Karpas-422 (cell line): ENCODE results near the gene TAOK1. TPM values are rescaled to one million over a fixed set of nuclear protein-coding genes. Genes with fewer than 3 reads are reported as not detected.
A peak's percentile ranks its signal among the peaks of the same experiment; 100 is the strongest.

Experiments used
- DNase-seq: peaks from one replicate; pipeline ENCODE4 v3.0.0-alpha.2; 2015
- H2AFZ ChIP-seq: fragments of 200-600 bp; sonication (generic); 2 replicates; pipeline ENCODE4 v1.6.1; 2014; ENCODE audit warnings: antibody characterized with exemption, low read length, mixed read lengths
- H3K27ac ChIP-seq: fragments of 200-600 bp; sonication (generic); 2 replicates; pipeline ENCODE4 v1.5.1; 2014; ENCODE audit warnings: mild to moderate bottlenecking, low read length, moderate library complexity
- H3K27me3 ChIP-seq: fragments of 200-600 bp; sonication (generic); 2 replicates; pipeline ENCODE4 v1.6.1; 2014; ENCODE audit warnings: low read length, mixed read lengths
- H3K36me3 ChIP-seq: fragments of 200-600 bp; sonication (generic); 2 replicates; pipeline ENCODE4 v1.6.1; 2014; ENCODE audit warnings: low read length, mixed read lengths; ENCODE audit not compliant: insufficient read depth
- H3K4me1 ChIP-seq: fragments of 200-600 bp; sonication (generic); 2 replicates; pipeline ENCODE4 v1.6.1; 2014; ENCODE audit warnings: mild to moderate bottlenecking, low read length, mixed read lengths
- H3K4me2 ChIP-seq: fragments of 200-600 bp; sonication (generic); 2 replicates; pipeline ENCODE4 v1.6.1; 2014; ENCODE audit warnings: low read length, low read depth, mild to moderate bottlenecking; ENCODE audit not compliant: poor library complexity, severe bottlenecking
- H3K4me3 ChIP-seq: fragments of 200-600 bp; sonication (generic); 2 replicates; pipeline ENCODE4 v1.5.1; 2014; ENCODE audit warnings: mild to moderate bottlenecking, antibody characterized with exemption, low read length, mixed read lengths
- H3K79me2 ChIP-seq: fragments of 200-600 bp; sonication (generic); 2 replicates; pipeline ENCODE4 v1.6.1; 2014; ENCODE audit warnings: mild to moderate bottlenecking, low read length, mixed read lengths
- H3K9ac ChIP-seq: fragments of 200-600 bp; sonication (generic); 2 replicates; pipeline ENCODE4 v1.6.0; 2014; ENCODE audit warnings: low read length
- H3K9me2 ChIP-seq: fragments of 200-600 bp; sonication (generic), shearing (Covaris generic); replicated peaks from 2 replicates; pipeline ENCODE4 v1.6.0; 2014; ENCODE audit warnings: mild to moderate bottlenecking, low read length, moderate library complexity; ENCODE audit not compliant: insufficient read depth
- H3K9me3 ChIP-seq: fragments of 300-700, 200-600 bp; sonication (generic); 2 replicates; pipeline ENCODE4 v1.6.1; 2014; ENCODE audit warnings: low read length, mixed read lengths
- H4K20me1 ChIP-seq: fragments of 200-600 bp; sonication (generic); 2 replicates; pipeline ENCODE4 v1.6.1; 2014; ENCODE audit warnings: mild to moderate bottlenecking, antibody characterized with exemption, low read length, low read depth; ENCODE audit not compliant: insufficient read depth
- total RNA-seq: library from RNA; depleted of rRNA; stranded (reverse); fragments of >200 nt; shearing (Covaris generic); gene quantifications from 2 replicates; pipeline ENCODE4 v1.2.3, GENCODE V29; 2014; ENCODE audit warnings: low replicate concordance

The TAOK1 gene
- total RNA-seq, 1 experiment from 2014 or later: 39.6 TPM

DNA sequence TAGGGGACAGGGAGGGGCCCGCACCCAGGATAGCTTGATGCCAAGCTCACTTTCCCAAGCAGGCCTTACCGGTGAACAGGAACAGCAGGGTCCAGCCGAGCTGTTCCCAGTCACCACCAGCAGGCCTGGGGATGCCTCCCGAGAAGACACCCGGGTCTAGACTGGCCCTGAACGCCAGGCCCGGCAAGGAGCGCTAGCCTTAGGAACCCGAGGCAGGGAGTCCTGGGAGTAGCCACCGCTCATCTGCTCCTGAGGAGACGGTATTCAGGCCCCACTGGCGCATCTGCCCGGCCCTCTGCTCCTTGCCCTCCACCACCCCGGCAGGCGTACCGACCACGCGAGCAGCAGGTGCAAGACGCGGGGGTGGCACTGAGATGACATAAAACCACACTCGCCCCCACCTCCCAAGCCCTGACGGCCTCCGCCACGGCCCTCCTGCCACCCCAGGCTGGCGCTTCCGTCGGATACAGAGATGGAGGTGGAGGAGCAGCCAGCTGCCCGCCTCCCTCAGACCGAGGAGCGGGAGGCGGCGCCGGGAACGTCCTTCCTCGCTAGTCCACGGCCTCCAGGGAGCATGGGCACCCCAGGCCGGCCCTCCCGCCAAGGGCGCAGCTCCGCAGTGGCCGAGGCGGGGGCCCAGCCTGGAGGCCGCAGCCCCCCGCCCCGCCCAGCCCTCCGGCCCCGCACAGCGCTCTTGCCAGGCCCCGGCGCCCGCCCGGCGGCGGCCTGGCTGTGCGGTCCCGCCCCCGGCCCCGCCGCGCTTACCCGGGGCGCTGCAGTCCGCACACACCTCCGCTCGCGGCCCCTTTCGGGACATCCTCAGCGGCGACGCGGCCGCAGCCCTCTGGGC, 198.6 kb downstream of the TAOK1 start:
- Histone ChIP-seq H3K9me2 (no peaks in the 10 kb centered on the region), H4K20me1 (peaks cover 11% of the 10 kb centered on the region; the same call in 1 of the 2 replicates), H3K4me3 (peak overlapping the region; percentile 99), H3K27ac (peak overlapping the region; percentile 27; the same call in 1 of the 2 replicates), H3K79me2 (peaks cover 52% of the 10 kb centered on the region), H3K9me3 (no peaks in the 10 kb centered on the region; the same call in 1 of the 2 replicates), H3K4me2 (peak overlapping the region; percentile 88), H3K4me1 (peaks cover 71% of the 10 kb centered on the region), H3K9ac (peak overlapping the region; percentile 95), H2AFZ (no peak overlapping the region), H3K27me3 (no peaks in the 10 kb centered on the region), H3K36me3 (peaks cover 8% of the 10 kb centered on the region)
- peak; percentile 73 for DNase-seq

DNA sequence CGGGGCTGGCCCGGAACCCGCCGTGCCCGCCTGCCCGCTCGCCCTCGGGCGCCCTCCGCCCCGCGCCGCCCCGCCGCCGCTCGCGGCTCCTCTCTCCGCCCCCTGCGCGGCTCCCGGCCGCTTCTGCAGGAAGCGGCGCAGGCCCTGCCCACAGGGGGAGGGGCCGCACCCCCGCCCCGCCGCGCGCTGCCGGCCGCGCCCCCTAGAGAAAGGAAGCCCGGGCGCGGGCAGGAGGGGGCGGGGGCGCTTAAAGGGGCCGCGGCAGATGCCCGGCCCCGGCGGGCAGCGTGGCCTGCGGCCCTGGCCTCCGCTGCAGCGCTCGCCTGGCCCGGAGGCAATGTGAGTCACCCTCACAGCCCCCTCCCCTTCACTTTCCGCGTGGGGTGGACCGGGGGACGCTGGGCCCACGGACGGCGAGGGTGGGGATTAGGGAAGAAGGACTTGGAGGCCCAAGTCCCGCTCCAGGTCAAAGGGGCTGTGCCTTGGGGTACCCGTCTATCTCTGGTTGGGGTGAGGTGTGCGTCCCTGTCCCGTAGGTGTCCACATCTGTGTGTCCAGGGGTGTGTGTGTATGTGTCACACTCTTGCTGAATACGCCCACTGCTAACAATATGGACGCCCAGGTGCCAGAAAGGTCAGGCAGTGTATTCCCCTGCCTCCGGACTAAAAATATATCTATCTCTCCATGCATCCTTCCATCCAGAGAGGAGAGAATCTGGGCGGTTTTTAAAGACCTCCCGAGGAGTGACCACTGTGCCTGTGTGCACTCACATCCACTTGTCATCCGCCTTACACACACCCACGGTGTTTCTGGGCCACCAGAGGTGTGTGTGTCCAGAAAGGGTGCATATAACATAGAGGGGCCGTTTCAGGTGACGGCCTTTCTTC, 199.6 kb downstream of the TAOK1 start, which contains the start of gene GIT1:
TSS of gene GIT1 (minus strand) at position 125 of the 887 bp plus-strand sequence. CDS start 270 bp downstream, outside the sequence.
- H3K4me2 ChIP-seq: peak within 1 kb of the TSS; percentile 97
- H2AFZ ChIP-seq: peak within 1 kb of the TSS; percentile 38
- peak; percentile 96 for DNase-seq
- H3K79me2 ChIP-seq: peaks cover 45% of the 10 kb centered on the region
- H3K36me3 ChIP-seq: no peaks in the 10 kb centered on the region
- peak within 1 kb of the TSS; percentile 89 for H3K27ac ChIP-seq
- peaks cover 17% of the 10 kb centered on the region for H4K20me1 ChIP-seq
- H3K4me3 ChIP-seq: peak within 1 kb of the TSS; percentile 99
- H3K9ac ChIP-seq: peak within 1 kb of the TSS; percentile 97
- H3K4me1 ChIP-seq: peaks cover 78% of the 10 kb centered on the region
- H3K27me3 ChIP-seq: no peaks in the 10 kb centered on the region
- no peaks in the 10 kb centered on the region for H3K9me3 ChIP-seq
- no peaks in the 10 kb centered on the region for H3K9me2 ChIP-seq

DNA sequence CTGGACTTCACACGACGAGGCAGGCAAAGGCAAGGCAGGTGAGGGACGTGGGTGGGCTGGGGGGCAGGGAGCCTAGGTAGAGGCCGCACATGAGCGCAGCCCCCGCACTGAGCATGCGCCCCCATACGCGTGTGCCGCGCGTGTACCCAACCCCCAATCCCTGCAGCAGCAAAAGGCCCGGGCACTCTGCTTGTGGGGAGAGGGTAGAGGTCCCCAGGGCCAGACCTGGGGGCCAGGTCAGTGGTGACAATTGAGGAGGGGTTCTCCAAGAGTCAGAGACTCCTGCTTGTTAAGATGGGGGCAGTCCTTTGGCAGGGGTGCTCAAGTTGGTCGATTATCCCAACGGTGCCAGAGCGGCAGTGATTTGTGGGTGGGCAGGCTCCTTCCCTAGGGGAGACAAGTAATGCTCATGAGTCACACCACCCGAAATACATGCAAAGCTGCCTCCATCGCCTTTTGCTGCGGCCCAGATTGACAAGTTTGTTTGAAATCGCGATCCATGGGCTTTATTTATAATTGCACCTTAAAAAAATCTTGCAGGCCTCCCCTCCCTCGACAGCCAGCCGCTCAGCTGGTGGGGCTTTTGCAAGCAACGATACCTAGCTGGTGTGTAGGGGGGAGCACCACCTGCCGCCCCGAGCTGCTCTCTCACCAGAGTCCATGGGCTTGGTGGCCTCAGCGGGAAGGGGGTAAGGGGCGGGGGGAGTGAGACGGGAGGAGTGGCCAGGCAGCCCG, 200.4 kb downstream of the TAOK1 start:
- DNase-seq: peak; percentile 93
- H3K79me2 ChIP-seq: peaks cover 40% of the 10 kb centered on the region

DNA sequence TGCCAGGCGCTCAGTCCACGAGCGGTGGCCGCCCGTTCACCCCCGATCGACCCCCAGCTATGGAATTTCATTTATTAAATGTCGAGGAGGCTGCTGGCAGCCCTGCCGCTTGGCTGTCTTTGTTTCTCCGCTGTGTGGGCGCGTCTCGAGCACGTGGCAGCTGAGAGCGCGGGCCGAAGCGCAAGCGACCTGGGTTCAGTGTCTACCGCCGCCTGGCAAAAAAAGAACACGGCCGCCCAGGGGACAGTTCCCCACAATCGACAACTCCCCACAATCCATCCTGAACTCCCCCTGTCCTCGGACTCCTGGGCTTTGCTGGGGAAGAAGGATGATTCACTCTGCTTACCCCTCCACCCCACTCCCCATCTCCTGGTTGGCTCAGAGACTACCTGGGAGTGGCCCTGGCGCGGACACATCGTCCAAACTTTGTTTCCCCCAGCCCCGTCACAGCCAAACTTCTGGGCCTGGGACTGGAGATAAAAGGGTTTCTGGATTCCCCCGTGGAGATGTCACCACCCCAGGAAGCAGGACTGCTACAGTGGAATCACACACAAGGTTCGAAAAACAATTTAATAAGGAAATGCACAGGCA, 201.1 kb downstream of the TAOK1 start:
- Histone ChIP-seq H3K9ac (peak overlapping the region; percentile 97), H3K27ac (peak overlapping the region; percentile 89), H3K4me3 (peak overlapping the region; percentile 94), H3K9me3 (no peaks in the 10 kb centered on the region), H3K4me1 (peaks cover 66% of the 10 kb centered on the region), H2AFZ (peak overlapping the region; percentile 93), H3K36me3 (no peaks in the 10 kb centered on the region), H3K79me2 (peaks cover 33% of the 10 kb centered on the region), H3K9me2 (no peaks in the 10 kb centered on the region), H3K4me2 (peak overlapping the region; percentile 97), H4K20me1 (peaks cover 32% of the 10 kb centered on the region), H3K27me3 (no peaks in the 10 kb centered on the region)
- peak; percentile 87 for DNase-seq

More for the DNA sequence above, 200.4 kb downstream of the TAOK1 start:
- Histone ChIP-seq H4K20me1 (peaks cover 25% of the 10 kb centered on the region), H3K27me3 (no peaks in the 10 kb centered on the region), H3K4me3 (peak overlapping the region; percentile 94), H3K36me3 (no peaks in the 10 kb centered on the region), H3K4me1 (peaks cover 72% of the 10 kb centered on the region), H3K27ac (peak overlapping the region; percentile 89), H3K9ac (peak overlapping the region; percentile 97), H3K9me2 (no peaks in the 10 kb centered on the region), H3K4me2 (peak overlapping the region; percentile 97), H2AFZ (peak overlapping the region; percentile 93), H3K9me3 (no peaks in the 10 kb centered on the region)

DNA sequence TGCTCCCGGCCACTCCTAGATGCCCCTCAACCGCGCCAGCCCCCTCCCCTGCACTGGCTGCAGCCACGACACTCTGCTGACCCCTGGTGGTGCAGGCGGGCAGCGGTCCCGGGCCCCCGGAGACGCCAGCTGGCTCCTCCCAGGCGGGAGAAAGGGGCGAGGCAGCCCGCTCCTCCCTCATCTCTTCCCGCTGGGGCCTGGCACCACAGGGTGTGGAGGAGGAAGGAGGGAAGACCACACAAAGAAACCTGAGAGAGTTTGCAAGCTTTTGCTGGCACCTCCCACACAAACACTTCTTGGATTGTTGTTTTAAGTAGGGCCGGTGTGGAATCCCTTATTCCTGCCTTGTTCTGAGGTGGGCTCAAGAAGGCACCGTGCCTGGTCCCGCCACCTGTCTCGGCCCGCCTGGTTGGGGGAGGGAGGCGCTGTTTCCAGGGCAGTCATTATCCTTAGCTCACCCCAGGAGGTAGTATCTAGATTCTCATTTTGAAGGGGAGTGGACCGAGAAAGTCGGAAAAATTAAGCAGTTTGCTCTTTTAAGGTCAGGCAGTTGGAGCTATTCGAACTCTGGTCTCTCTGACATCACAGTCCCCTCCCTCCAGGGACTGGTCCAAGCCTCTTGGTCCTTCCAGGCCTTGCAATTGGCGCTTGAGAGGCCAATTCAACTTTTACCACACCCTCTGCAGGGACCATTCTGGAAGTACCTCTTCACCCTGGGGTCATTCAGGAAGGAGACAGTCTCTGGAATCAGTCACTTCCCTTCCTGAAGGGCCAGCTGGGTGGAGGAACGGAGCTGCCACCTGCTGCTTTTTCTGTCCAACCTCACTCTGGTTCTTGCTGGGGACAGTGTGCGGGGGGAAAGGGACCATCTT, 201.8 kb downstream of the TAOK1 start:
- H3K79me2 ChIP-seq: peaks cover 26% of the 10 kb centered on the region

GRCh38 chr17:29592850-29593551, 202.8 kb downstream of the TAOK1 start, which contains the start of gene ANKRD13B:
TSS of gene ANKRD13B (plus strand) at chr17:29593132. CDS start at chr17:29593622, 490 bp downstream.
- H3K9ac ChIP-seq: peak within 1 kb of the TSS; percentile 76
- peak within 1 kb of the TSS; percentile 15 for H3K27ac ChIP-seq
- no peaks in the 10 kb centered on the region for H3K9me2 ChIP-seq
- peaks cover 15% of the 10 kb centered on the region for H3K79me2 ChIP-seq
- H3K9me3 ChIP-seq: no peaks in the 10 kb centered on the region
- no peaks in the 10 kb centered on the region for H3K36me3 ChIP-seq
- peak within 1 kb of the TSS; percentile 73; the same call in 1 of the 2 replicates for H2AFZ ChIP-seq
- H3K4me2 ChIP-seq: peak within 1 kb of the TSS; percentile 97
- peak within 1 kb of the TSS; percentile 94 for H3K4me3 ChIP-seq
- no peaks in the 10 kb centered on the region for H3K27me3 ChIP-seq
- peak; percentile 84 for DNase-seq
- H4K20me1 ChIP-seq: peaks cover 44% of the 10 kb centered on the region
- peaks cover 48% of the 10 kb centered on the region for H3K4me1 ChIP-seq

More for the DNA sequence above, 201.8 kb downstream of the TAOK1 start:
- Histone ChIP-seq H3K9ac (peak overlapping the region; percentile 97), H4K20me1 (peaks cover 38% of the 10 kb centered on the region), H3K4me3 (peak overlapping the region; percentile 94), H2AFZ (peak overlapping the region; percentile 93), H3K4me1 (peaks cover 59% of the 10 kb centered on the region), H3K27ac (peak overlapping the region; percentile 89), H3K4me2 (peak overlapping the region; percentile 97), H3K27me3 (no peaks in the 10 kb centered on the region), H3K9me2 (no peaks in the 10 kb centered on the region), H3K9me3 (no peaks in the 10 kb centered on the region), H3K36me3 (no peaks in the 10 kb centered on the region)
- peak; percentile 92 for DNase-seq
